Measurements from ENCODE around the gene FDCSP.
"Not testable (repeated sequence)": the region's sequence is repeated elsewhere in the genome, so short reads cannot be mapped to it uniquely, and the experiment has no call there.

DNA sequence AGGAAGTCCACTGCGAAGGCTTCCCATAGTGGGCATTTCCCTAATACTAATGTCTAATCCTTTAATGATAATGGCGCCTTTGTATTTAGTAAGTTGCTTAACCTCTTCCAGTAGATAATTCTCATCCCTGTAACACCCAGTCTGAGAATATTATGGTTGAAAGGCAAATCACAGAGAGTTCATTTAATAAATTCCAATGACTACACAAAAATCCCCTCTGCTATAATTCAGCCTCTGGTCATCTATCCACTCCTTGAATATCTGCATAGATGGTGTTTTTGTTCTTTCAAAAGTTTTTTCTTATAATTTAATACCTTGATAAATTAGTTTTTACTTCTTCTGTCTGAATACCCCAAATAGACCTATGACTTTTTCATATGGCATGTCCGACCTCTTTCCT lies 4.5 kb upstream of the FDCSP start:
- not testable (repeated sequence) for TF ChIP-seq CTCF (IDR thresholded peaks at IDR 0.05); POLR2AphosphoS5 (IDR thresholded peaks at IDR 0.05; ENCODE audit: low read depth, low read length); FOSL2 (IDR thresholded peaks at IDR 0.05; ENCODE audit: borderline replicate concordance, low read depth); GABPA (IDR thresholded peaks at IDR 0.05; ENCODE audit: low read depth); SIN3A (IDR thresholded peaks at IDR 0.05; ENCODE audit: borderline replicate concordance, low read depth, low read length); ELF1 (IDR thresholded peaks at IDR 0.05); USF2 (IDR thresholded peaks at IDR 0.05; ENCODE audit: borderline replicate concordance, low read depth, low read length); MAX (IDR thresholded peaks at IDR 0.05; ENCODE audit: low read depth); CHD2 (IDR thresholded peaks at IDR 0.05; ENCODE audit: low read length, partially characterized antibody)
- TF ChIP-seq, protein P1, sequence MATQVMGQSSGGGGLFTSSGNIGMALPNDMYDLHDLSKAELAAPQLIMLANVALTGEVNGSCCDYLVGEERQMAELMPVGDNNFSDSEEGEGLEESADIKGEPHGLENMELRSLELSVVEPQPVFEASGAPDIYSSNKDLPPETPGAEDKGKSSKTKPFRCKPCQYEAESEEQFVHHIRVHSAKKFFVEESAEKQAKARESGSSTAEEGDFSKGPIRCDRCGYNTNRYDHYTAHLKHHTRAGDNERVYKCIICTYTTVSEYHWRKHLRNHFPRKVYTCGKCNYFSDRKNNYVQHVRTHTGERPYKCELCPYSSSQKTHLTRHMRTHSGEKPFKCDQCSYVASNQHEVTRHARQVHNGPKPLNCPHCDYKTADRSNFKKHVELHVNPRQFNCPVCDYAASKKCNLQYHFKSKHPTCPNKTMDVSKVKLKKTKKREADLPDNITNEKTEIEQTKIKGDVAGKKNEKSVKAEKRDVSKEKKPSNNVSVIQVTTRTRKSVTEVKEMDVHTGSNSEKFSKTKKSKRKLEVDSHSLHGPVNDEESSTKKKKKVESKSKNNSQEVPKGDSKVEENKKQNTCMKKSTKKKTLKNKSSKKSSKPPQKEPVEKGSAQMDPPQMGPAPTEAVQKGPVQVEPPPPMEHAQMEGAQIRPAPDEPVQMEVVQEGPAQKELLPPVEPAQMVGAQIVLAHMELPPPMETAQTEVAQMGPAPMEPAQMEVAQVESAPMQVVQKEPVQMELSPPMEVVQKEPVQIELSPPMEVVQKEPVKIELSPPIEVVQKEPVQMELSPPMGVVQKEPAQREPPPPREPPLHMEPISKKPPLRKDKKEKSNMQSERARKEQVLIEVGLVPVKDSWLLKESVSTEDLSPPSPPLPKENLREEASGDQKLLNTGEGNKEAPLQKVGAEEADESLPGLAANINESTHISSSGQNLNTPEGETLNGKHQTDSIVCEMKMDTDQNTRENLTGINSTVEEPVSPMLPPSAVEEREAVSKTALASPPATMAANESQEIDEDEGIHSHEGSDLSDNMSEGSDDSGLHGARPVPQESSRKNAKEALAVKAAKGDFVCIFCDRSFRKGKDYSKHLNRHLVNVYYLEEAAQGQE (IDR thresholded peaks at IDR 0.05; ENCODE audit: low read depth, low read length) = not testable (repeated sequence)
- TF ChIP-seq, protein P2, sequence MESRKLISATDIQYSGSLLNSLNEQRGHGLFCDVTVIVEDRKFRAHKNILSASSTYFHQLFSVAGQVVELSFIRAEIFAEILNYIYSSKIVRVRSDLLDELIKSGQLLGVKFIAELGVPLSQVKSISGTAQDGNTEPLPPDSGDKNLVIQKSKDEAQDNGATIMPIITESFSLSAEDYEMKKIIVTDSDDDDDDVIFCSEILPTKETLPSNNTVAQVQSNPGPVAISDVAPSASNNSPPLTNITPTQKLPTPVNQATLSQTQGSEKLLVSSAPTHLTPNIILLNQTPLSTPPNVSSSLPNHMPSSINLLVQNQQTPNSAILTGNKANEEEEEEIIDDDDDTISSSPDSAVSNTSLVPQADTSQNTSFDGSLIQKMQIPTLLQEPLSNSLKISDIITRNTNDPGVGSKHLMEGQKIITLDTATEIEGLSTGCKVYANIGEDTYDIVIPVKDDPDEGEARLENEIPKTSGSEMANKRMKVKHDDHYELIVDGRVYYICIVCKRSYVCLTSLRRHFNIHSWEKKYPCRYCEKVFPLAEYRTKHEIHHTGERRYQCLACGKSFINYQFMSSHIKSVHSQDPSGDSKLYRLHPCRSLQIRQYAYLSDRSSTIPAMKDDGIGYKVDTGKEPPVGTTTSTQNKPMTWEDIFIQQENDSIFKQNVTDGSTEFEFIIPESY (IDR thresholded peaks at IDR 0.05; ENCODE audit: borderline replicate concordance, low read depth) = not testable (repeated sequence)

Measured in SK-N-SH (cell line).